Esophagus squamous epithelium (tissue), 4 donors: ENCODE data around the gene IQCK.

Source experiments
- POLR2A ChIP-seq, 4 donors: fragments of 450-650 bp; IDR thresholded peaks; one replicate each; pipeline ENCODE4 v1.6.1; 2017; ENCODE audit warnings: antibody characterized with exemption in 4 of 4, mild to moderate bottlenecking in 4 of 4, moderate library complexity in 3 of 4
- TF ChIP-seq, protein P1 (sequence below), 6 experiments: fragments of 450-650 bp in 4 of 6; fragments of 200-600 bp in 2 of 6; sonication (generic) in 2 of 6; IDR thresholded peaks; one replicate each; pipeline ENCODE4 v1.5.1; 2016 to 2019; ENCODE audit warnings: antibody characterized with exemption in 6 of 6, mild to moderate bottlenecking in 4 of 6, moderate library complexity in 4 of 6

DNA sequence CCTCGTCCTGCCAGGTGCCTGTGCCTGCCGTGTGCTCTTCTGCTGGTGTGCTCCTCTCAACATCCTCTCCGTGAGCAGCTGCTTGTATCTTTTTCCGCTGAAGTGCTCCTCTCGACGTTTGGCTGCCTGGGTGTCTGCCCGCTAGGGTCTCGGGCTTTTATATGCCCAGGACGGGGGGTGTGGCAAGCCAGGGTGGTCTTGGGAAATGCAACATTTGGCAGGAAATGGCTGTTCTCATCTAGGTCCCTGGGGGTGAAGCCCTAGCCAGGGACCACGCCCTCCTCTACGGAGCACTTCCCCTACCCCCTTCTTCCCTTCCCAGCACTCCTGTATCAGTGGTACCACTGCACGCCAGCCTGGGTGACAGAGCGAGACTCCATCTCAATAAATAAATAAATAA lies 49.4 kb downstream of the IQCK start:
- no peak for TF ChIP-seq POLR2A (IDR thresholded peaks at IDR 0.05)
- TF ChIP-seq, protein P1, sequence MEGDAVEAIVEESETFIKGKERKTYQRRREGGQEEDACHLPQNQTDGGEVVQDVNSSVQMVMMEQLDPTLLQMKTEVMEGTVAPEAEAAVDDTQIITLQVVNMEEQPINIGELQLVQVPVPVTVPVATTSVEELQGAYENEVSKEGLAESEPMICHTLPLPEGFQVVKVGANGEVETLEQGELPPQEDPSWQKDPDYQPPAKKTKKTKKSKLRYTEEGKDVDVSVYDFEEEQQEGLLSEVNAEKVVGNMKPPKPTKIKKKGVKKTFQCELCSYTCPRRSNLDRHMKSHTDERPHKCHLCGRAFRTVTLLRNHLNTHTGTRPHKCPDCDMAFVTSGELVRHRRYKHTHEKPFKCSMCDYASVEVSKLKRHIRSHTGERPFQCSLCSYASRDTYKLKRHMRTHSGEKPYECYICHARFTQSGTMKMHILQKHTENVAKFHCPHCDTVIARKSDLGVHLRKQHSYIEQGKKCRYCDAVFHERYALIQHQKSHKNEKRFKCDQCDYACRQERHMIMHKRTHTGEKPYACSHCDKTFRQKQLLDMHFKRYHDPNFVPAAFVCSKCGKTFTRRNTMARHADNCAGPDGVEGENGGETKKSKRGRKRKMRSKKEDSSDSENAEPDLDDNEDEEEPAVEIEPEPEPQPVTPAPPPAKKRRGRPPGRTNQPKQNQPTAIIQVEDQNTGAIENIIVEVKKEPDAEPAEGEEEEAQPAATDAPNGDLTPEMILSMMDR (IDR thresholded peaks at IDR 0.05) = no peak
